IMR-90 (cell line): ENCODE results near the gene ANAPC1. TPM values are rescaled to one million over a fixed set of nuclear protein-coding genes. Genes with fewer than 3 reads are reported as not detected.
"Not testable (repeated sequence)": the region's sequence is repeated elsewhere in the genome, so short reads cannot be mapped to it uniquely, and the experiment has no call there.

Experiments used
- ATAC-seq: fragments of 200-7000 bp; cut with Tn5 transposase; 2 replicates; pipeline ENCODE4 v1.9.1; 2020; ENCODE audit warnings: low read depth, mild to moderate bottlenecking, moderate library complexity
- BruUV-seq: library from RNA; stranded (reverse); fragments of 400-500 nt; replicated peaks from 2 replicates; lab custom pipeline; 2021; lab: Mats Ljungman, UMichigan
- CTCF ChIA-PET: fragments of 300-600 bp; formaldehyde crosslinking; extraction: SDS; loops from one replicate; lab custom pipeline; 2021; ENCODE audit warnings: antibody characterized with exemption; lab: Yijun Ruan, JAX
- POLR2A ChIA-PET: fragments of 300-600 bp; sonication (Branson Sonifier 250); formaldehyde crosslinking; loops from one replicate; lab custom pipeline; 2022; ENCODE audit warnings: antibody characterized with exemption; ENCODE audit not compliant: unreplicated experiment; lab: Charles Lee
- DNase-seq: peaks from one replicate; pipeline ENCODE4 v3.0.0; 2013
- H2AFZ ChIP-seq: replicated peaks from 2 replicates; pipeline ENCODE3; 2013; ENCODE audit warnings: low read length, mild to moderate bottlenecking; ENCODE audit not compliant: poor library complexity
- H2AK5ac ChIP-seq: 2 replicates; pipeline ENCODE4 v1.6.1; 2013; ENCODE audit warnings: low read depth, low read length, inconsistent platforms
- H2AK9ac ChIP-seq: replicated peaks from 2 replicates; pipeline ENCODE3; 2013; ENCODE audit warnings: mild to moderate bottlenecking, low read depth, low read length, moderate library complexity; ENCODE audit not compliant: poor library complexity
- H2BK120ac ChIP-seq: 2 replicates; pipeline ENCODE4 v1.6.1; 2013; ENCODE audit warnings: low read depth, low read length, inconsistent platforms
- H2BK15ac ChIP-seq: 3 replicates; pipeline ENCODE4 v1.6.1; 2013; ENCODE audit warnings: low read depth, low read length, inconsistent platforms
- H2BK20ac ChIP-seq: 2 replicates; pipeline ENCODE4 v1.6.1; 2013; ENCODE audit warnings: low read depth, mild to moderate bottlenecking, inconsistent platforms, low read length, moderate library complexity
- H2BK5ac ChIP-seq: 2 replicates; pipeline ENCODE4 v1.6.1; 2013; ENCODE audit warnings: mild to moderate bottlenecking, low read depth, low read length, inconsistent platforms; ENCODE audit not compliant: poor library complexity, severe bottlenecking
- H3K14ac ChIP-seq: replicated peaks from 2 replicates; pipeline ENCODE4 v1.6.1; 2013; ENCODE audit warnings: low read depth, low read length, inconsistent platforms
- H3K18ac ChIP-seq: 2 replicates; pipeline ENCODE4 v1.6.1; 2013; ENCODE audit warnings: low read depth, low read length, control low read depth
- H3K23ac ChIP-seq: 2 replicates; pipeline ENCODE4 v1.6.1; 2013; ENCODE audit warnings: low read depth, low read length, inconsistent platforms
- H3K27ac ChIP-seq: 2 replicates; pipeline ENCODE4 v1.5.1; 2013; ENCODE audit warnings: mild to moderate bottlenecking, control low read depth, low read length; ENCODE audit not compliant: insufficient read depth
- H3K27me3 ChIP-seq: 2 replicates; pipeline ENCODE4 v1.6.1; 2013; ENCODE audit warnings: low read length; ENCODE audit not compliant: control insufficient read depth, insufficient read depth
- H3K36me3 ChIP-seq: 2 replicates; pipeline ENCODE4 v1.6.1; 2013; ENCODE audit warnings: low read length, mixed read lengths; ENCODE audit not compliant: control insufficient read depth, insufficient read depth
- H3K4ac ChIP-seq: 2 replicates; pipeline ENCODE4 v1.6.1; 2013; ENCODE audit warnings: low read depth, low read length, inconsistent platforms
- H3K4me1 ChIP-seq: 2 replicates; pipeline ENCODE4 v1.6.1; 2013; ENCODE audit warnings: low read length, mixed read lengths; ENCODE audit not compliant: control insufficient read depth, insufficient read depth
- H3K4me2 ChIP-seq: 2 replicates; pipeline ENCODE4 v1.6.1; 2013; ENCODE audit warnings: low read depth, mild to moderate bottlenecking, control low read depth, low read length, moderate library complexity
- H3K4me3 ChIP-seq: 2 replicates; pipeline ENCODE4 v1.5.1; 2013; ENCODE audit warnings: low read depth, mild to moderate bottlenecking, control low read depth, low read length, moderate library complexity; ENCODE audit not compliant: insufficient read depth
- H3K56ac ChIP-seq: 2 replicates; pipeline ENCODE4 v1.6.1; 2013; ENCODE audit warnings: low read length, inconsistent platforms; ENCODE audit not compliant: insufficient read depth; ENCODE audit errors: extremely low read depth
- H3K79me1 ChIP-seq, 2 experiments: 2 replicates each; pipeline ENCODE4 v1.6.1; 2013; ENCODE audit warnings: low read length in 2 of 2, inconsistent platforms in 1 of 2, low read depth in 1 of 2
- H3K9ac ChIP-seq: 2 replicates; pipeline ENCODE4 v1.6.1; 2013; ENCODE audit warnings: low read depth, low read length, control low read depth
- H3K9me1 ChIP-seq: 2 replicates; pipeline ENCODE4 v1.6.1; 2013; ENCODE audit warnings: low read length, inconsistent platforms; ENCODE audit not compliant: insufficient read depth
- H3K9me3 ChIP-seq: 2 replicates; pipeline ENCODE4 v1.6.1; 2013; ENCODE audit warnings: low read length; ENCODE audit not compliant: control insufficient read depth, insufficient read depth
- H4K20me1 ChIP-seq: 2 replicates; pipeline ENCODE4 v1.6.1; 2013; ENCODE audit warnings: low read length, inconsistent platforms; ENCODE audit not compliant: insufficient read depth
- H4K5ac ChIP-seq: 2 replicates; pipeline ENCODE4 v1.6.1; 2013; ENCODE audit warnings: mild to moderate bottlenecking, low read depth, low read length, control low read depth
- H4K8ac ChIP-seq, 2 experiments: 2 replicates each; pipeline ENCODE4 v1.6.1; 2013; ENCODE audit warnings: low read depth in 2 of 2, low read length in 2 of 2, control low read depth in 1 of 2, inconsistent platforms in 1 of 2
- H4K91ac ChIP-seq: 2 replicates; pipeline ENCODE4 v1.6.1; 2013; ENCODE audit warnings: low read depth, low read length, inconsistent platforms; ENCODE audit not compliant: insufficient read depth
- WGBS, 2 experiments: methylation state at CpG; one replicate each; pipeline versions ENCODE4 v1.1.5 to v1.1.7; 2013; ENCODE audit warnings: missing lambda C conversion rate in 2 of 2; ENCODE audit not compliant: insufficient read length in 1 of 2; ENCODE audit errors: extremely low coverage in 2 of 2; 5-methylcytosine and 5-hydroxymethylcytosine counted together
- dilution Hi-C: fragments of 300-500 bp; cut with HindIII; formaldehyde crosslinking; loops from one replicate; pipeline ENCODE4 v1.14.3; 2018; ENCODE audit warnings: low sequenced_read_pairs; ENCODE audit not compliant: unreplicated experiment
- in situ Hi-C: fragments of 300-500 bp; cut with MboI; formaldehyde crosslinking; loops from 3 replicates; pipeline ENCODE4 v1.14.3; 2019; ENCODE audit warnings: low sequenced_read_pairs, inconsistent platforms, mixed read lengths
- intact Hi-C: fragments of 100-400 bp; cut with micrococcal nuclease; formaldehyde crosslinking; loops from 2 replicates; pipeline ENCODE4 v1.10.0; 2022
- polyA plus RNA-seq, 3 experiments: library from polyadenylated mRNA; depleted of rRNA; stranded (reverse); fragments of >200 nt; gene quantifications; 2 replicates each; pipeline ENCODE4 v1.2.3, GENCODE V29; 2012; ENCODE audit warnings: low replicate concordance in 1 of 3
- total RNA-seq: library from RNA; depleted of rRNA; stranded (reverse); fragments of >200 nt; gene quantifications from 2 replicates; pipeline ENCODE4 v1.2.3, GENCODE V29; 2012

Gene ANAPC1
- total and polyA plus RNA-seq, 2 of the 4 experiments (the other 2 are of a cell fraction): 14.6 to 50.7 TPM

DNA sequence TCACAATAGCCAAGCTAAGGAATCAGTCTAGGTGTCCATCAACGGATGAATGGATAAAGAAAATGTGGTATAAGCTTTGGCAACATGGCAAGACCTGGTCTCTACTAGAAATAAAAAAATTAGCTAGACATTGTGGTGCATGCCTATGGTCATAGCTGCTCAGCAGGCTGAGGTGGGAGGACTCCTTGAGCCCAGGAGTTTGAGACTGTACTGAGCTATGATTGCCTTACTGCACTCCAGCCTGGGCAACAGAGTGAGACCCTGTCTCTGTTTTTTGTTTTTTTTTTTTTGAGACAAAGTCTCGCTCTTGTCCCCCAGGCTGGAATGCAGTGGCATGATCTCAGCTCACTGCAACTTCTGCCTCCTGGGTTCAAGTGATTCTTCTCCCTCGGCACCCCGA is 26.0 kb upstream of the ANAPC1 start:
- H2BK120ac ChIP-seq, POLR2A ChIA-PET, intact Hi-C loops, H3K9me3 ChIP-seq, H3K9me1 ChIP-seq, H4K20me1 ChIP-seq, DNase-seq, BruUV-seq, ATAC-seq, H3K27ac ChIP-seq, H4K8ac ChIP-seq, H3K4me1 ChIP-seq, H3K18ac ChIP-seq, H4K91ac ChIP-seq, H3K4me2 ChIP-seq, H3K23ac ChIP-seq, H2AK9ac ChIP-seq, H3K79me1 ChIP-seq, H3K4me3 ChIP-seq, H4K5ac ChIP-seq, H2BK15ac ChIP-seq, H3K9ac ChIP-seq, H2BK5ac ChIP-seq, H3K56ac ChIP-seq, in situ Hi-C loops, H2AK5ac ChIP-seq, H3K4ac ChIP-seq, CTCF ChIA-PET, H3K36me3 ChIP-seq, H2AFZ ChIP-seq, H2BK20ac ChIP-seq, dilution Hi-C loops, H3K14ac ChIP-seq: not testable (repeated sequence)
- H3K27me3 ChIP-seq: peaks cover 14% of the 10 kb centered on the region
- WGBS, 2 experiments: no CpG with 5 or more reads among the region's 4 CpGs
